IMR-90 (cell line): ENCODE results near the gene OR5B2. TPM values are rescaled to one million over a fixed set of nuclear protein-coding genes. Genes with fewer than 3 reads are reported as not detected.
A peak's percentile ranks its signal among the peaks of the same experiment; 100 is the strongest.

Experiments used
- ATAC-seq: fragments of 200-7000 bp; cut with Tn5 transposase; 2 replicates; pipeline ENCODE4 v1.9.1; 2020; ENCODE audit warnings: low read depth, mild to moderate bottlenecking, moderate library complexity
- BruUV-seq: library from RNA; stranded (reverse); fragments of 400-500 nt; replicated peaks from 2 replicates; lab custom pipeline; 2021; lab: Mats Ljungman, UMichigan
- CTCF ChIA-PET: fragments of 300-600 bp; formaldehyde crosslinking; extraction: SDS; loops from one replicate; lab custom pipeline; 2021; ENCODE audit warnings: antibody characterized with exemption; lab: Yijun Ruan, JAX
- POLR2A ChIA-PET: fragments of 300-600 bp; sonication (Branson Sonifier 250); formaldehyde crosslinking; loops from one replicate; lab custom pipeline; 2022; ENCODE audit warnings: antibody characterized with exemption; ENCODE audit not compliant: unreplicated experiment; lab: Charles Lee
- DNase-seq: peaks from one replicate; pipeline ENCODE4 v3.0.0; 2013
- H2AFZ ChIP-seq: replicated peaks from 2 replicates; pipeline ENCODE3; 2013; ENCODE audit warnings: low read length, mild to moderate bottlenecking; ENCODE audit not compliant: poor library complexity
- H2AK5ac ChIP-seq: 2 replicates; pipeline ENCODE4 v1.6.1; 2013; ENCODE audit warnings: low read depth, low read length, inconsistent platforms
- H2AK9ac ChIP-seq: replicated peaks from 2 replicates; pipeline ENCODE3; 2013; ENCODE audit warnings: mild to moderate bottlenecking, low read depth, low read length, moderate library complexity; ENCODE audit not compliant: poor library complexity
- H2BK120ac ChIP-seq: 2 replicates; pipeline ENCODE4 v1.6.1; 2013; ENCODE audit warnings: low read depth, low read length, inconsistent platforms
- H2BK15ac ChIP-seq: 3 replicates; pipeline ENCODE4 v1.6.1; 2013; ENCODE audit warnings: low read depth, low read length, inconsistent platforms
- H2BK20ac ChIP-seq: 2 replicates; pipeline ENCODE4 v1.6.1; 2013; ENCODE audit warnings: low read depth, mild to moderate bottlenecking, inconsistent platforms, low read length, moderate library complexity
- H2BK5ac ChIP-seq: 2 replicates; pipeline ENCODE4 v1.6.1; 2013; ENCODE audit warnings: mild to moderate bottlenecking, low read depth, low read length, inconsistent platforms; ENCODE audit not compliant: poor library complexity, severe bottlenecking
- H3K14ac ChIP-seq: replicated peaks from 2 replicates; pipeline ENCODE4 v1.6.1; 2013; ENCODE audit warnings: low read depth, low read length, inconsistent platforms
- H3K18ac ChIP-seq: 2 replicates; pipeline ENCODE4 v1.6.1; 2013; ENCODE audit warnings: low read depth, low read length, control low read depth
- H3K23ac ChIP-seq: 2 replicates; pipeline ENCODE4 v1.6.1; 2013; ENCODE audit warnings: low read depth, low read length, inconsistent platforms
- H3K27ac ChIP-seq: 2 replicates; pipeline ENCODE4 v1.5.1; 2013; ENCODE audit warnings: mild to moderate bottlenecking, control low read depth, low read length; ENCODE audit not compliant: insufficient read depth
- H3K27me3 ChIP-seq: 2 replicates; pipeline ENCODE4 v1.6.1; 2013; ENCODE audit warnings: low read length; ENCODE audit not compliant: control insufficient read depth, insufficient read depth
- H3K36me3 ChIP-seq: 2 replicates; pipeline ENCODE4 v1.6.1; 2013; ENCODE audit warnings: low read length, mixed read lengths; ENCODE audit not compliant: control insufficient read depth, insufficient read depth
- H3K4ac ChIP-seq: 2 replicates; pipeline ENCODE4 v1.6.1; 2013; ENCODE audit warnings: low read depth, low read length, inconsistent platforms
- H3K4me1 ChIP-seq: 2 replicates; pipeline ENCODE4 v1.6.1; 2013; ENCODE audit warnings: low read length, mixed read lengths; ENCODE audit not compliant: control insufficient read depth, insufficient read depth
- H3K4me2 ChIP-seq: 2 replicates; pipeline ENCODE4 v1.6.1; 2013; ENCODE audit warnings: low read depth, mild to moderate bottlenecking, control low read depth, low read length, moderate library complexity
- H3K4me3 ChIP-seq: 2 replicates; pipeline ENCODE4 v1.5.1; 2013; ENCODE audit warnings: low read depth, mild to moderate bottlenecking, control low read depth, low read length, moderate library complexity; ENCODE audit not compliant: insufficient read depth
- H3K56ac ChIP-seq: 2 replicates; pipeline ENCODE4 v1.6.1; 2013; ENCODE audit warnings: low read length, inconsistent platforms; ENCODE audit not compliant: insufficient read depth; ENCODE audit errors: extremely low read depth
- H3K79me1 ChIP-seq, 2 experiments: 2 replicates each; pipeline ENCODE4 v1.6.1; 2013; ENCODE audit warnings: low read length in 2 of 2, inconsistent platforms in 1 of 2, low read depth in 1 of 2
- H3K9ac ChIP-seq: 2 replicates; pipeline ENCODE4 v1.6.1; 2013; ENCODE audit warnings: low read depth, low read length, control low read depth
- H3K9me1 ChIP-seq: 2 replicates; pipeline ENCODE4 v1.6.1; 2013; ENCODE audit warnings: low read length, inconsistent platforms; ENCODE audit not compliant: insufficient read depth
- H3K9me3 ChIP-seq: 2 replicates; pipeline ENCODE4 v1.6.1; 2013; ENCODE audit warnings: low read length; ENCODE audit not compliant: control insufficient read depth, insufficient read depth
- H4K20me1 ChIP-seq: 2 replicates; pipeline ENCODE4 v1.6.1; 2013; ENCODE audit warnings: low read length, inconsistent platforms; ENCODE audit not compliant: insufficient read depth
- H4K5ac ChIP-seq: 2 replicates; pipeline ENCODE4 v1.6.1; 2013; ENCODE audit warnings: mild to moderate bottlenecking, low read depth, low read length, control low read depth
- H4K8ac ChIP-seq, 2 experiments: 2 replicates each; pipeline ENCODE4 v1.6.1; 2013; ENCODE audit warnings: low read depth in 2 of 2, low read length in 2 of 2, control low read depth in 1 of 2, inconsistent platforms in 1 of 2
- H4K91ac ChIP-seq: 2 replicates; pipeline ENCODE4 v1.6.1; 2013; ENCODE audit warnings: low read depth, low read length, inconsistent platforms; ENCODE audit not compliant: insufficient read depth
- CEBPB ChIP-seq: IDR thresholded peaks from 2 replicates; pipeline ENCODE4 v1.6.1; 2012; ENCODE audit warnings: low read depth, low read length, improper control_type of control experiment
- WGBS, 2 experiments: methylation state at CpG; one replicate each; pipeline versions ENCODE4 v1.1.5 to v1.1.7; 2013; ENCODE audit warnings: missing lambda C conversion rate in 2 of 2; ENCODE audit not compliant: insufficient read length in 1 of 2; ENCODE audit errors: extremely low coverage in 2 of 2; 5-methylcytosine and 5-hydroxymethylcytosine counted together
- dilution Hi-C: fragments of 300-500 bp; cut with HindIII; formaldehyde crosslinking; loops from one replicate; pipeline ENCODE4 v1.14.3; 2018; ENCODE audit warnings: low sequenced_read_pairs; ENCODE audit not compliant: unreplicated experiment
- in situ Hi-C: fragments of 300-500 bp; cut with MboI; formaldehyde crosslinking; loops from 3 replicates; pipeline ENCODE4 v1.14.3; 2019; ENCODE audit warnings: low sequenced_read_pairs, inconsistent platforms, mixed read lengths
- intact Hi-C: fragments of 100-400 bp; cut with micrococcal nuclease; formaldehyde crosslinking; loops from 2 replicates; pipeline ENCODE4 v1.10.0; 2022
- polyA plus RNA-seq, 3 experiments: library from polyadenylated mRNA; depleted of rRNA; stranded (reverse); fragments of >200 nt; gene quantifications; 2 replicates each; pipeline ENCODE4 v1.2.3, GENCODE V29; 2012; ENCODE audit warnings: low replicate concordance in 1 of 3
- total RNA-seq: library from RNA; depleted of rRNA; stranded (reverse); fragments of >200 nt; gene quantifications from 2 replicates; pipeline ENCODE4 v1.2.3, GENCODE V29; 2012; rRNA removed

The OR5B2 gene
- total and polyA plus RNA-seq, 2 of the 4 experiments (the other 2 are of a cell fraction): not detected

DNA sequence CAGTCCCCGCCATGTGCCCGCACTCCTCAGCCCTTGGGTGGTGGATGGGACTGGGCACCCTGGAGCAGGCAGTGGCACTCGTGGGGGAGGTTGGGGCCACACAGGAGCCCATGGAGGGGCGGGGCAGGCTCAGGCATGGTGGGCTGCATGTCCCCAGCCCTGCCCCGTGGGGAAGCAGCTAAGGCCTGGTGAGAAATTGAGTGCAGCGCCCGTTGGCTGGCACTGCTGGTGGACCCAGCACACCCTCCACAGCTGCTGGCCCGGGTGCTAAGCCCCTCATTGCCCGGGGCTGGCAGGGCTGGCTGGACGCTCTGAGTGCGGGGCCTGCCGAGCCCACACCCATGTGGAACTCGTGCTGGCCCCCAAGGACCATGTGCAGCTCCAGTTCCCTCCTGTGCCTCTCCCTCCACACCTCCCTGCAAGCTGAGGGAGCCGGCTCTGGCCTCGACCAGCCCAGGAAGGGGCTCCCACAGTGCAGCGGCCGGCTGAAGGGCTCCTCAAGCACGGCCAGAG is 37.3 kb downstream of the OR5B2 start:
- no peak for TF ChIP-seq CEBPB
- intact Hi-C loops (loop anchor here (5.0 to 10.0 kb wide), 5 partner anchors 58 to 628 kb away; partner anchors contain the start of gene CTNND1), dilution Hi-C loops (no loop called here), in situ Hi-C loops (no loop called here)
- Histone ChIP-seq H2BK120ac (peak overlapping the region; percentile 98), H2AK9ac (no peak overlapping the region), H3K4ac (peak overlapping the region; percentile 96), H3K27ac (peak overlapping the region; percentile 99), H2BK5ac (peak overlapping the region; percentile 100), H3K9me3 (peaks cover 8% of the 10 kb centered on the region), H4K5ac (peak overlapping the region; percentile 94), H2AK5ac (peak overlapping the region; percentile 99), H2BK20ac (peak overlapping the region; percentile 97), H4K20me1 (no peaks in the 10 kb centered on the region), H3K4me1 (peaks cover 15% of the 10 kb centered on the region; the same call in 1 of the 2 replicates), H4K8ac (peak overlapping the region; percentile 70 to 86), H2BK15ac (peak overlapping the region; percentile 79; the same call in 1 of the 3 replicates), H3K18ac (peak overlapping the region; percentile 99), H3K9me1 (no peaks in the 10 kb centered on the region), H3K79me1 (no peaks in the 10 kb centered on the region), H2AFZ (peak overlapping the region; percentile 62), H3K9ac (no peak overlapping the region; the same call in 1 of the 2 replicates), H3K14ac (peak overlapping the region; percentile 93), H3K56ac (peak overlapping the region; percentile 75; the same call in 1 of the 2 replicates), H3K36me3 (no peaks in the 10 kb centered on the region), H4K91ac (peak overlapping the region; percentile 97), H3K23ac (no peak overlapping the region), H3K4me2 (no peak overlapping the region), H3K4me3 (no peak overlapping the region), H3K27me3 (no peaks in the 10 kb centered on the region)
- ATAC-seq (no peak), DNase-seq (no peak)
- WGBS, 2 experiments: 60% methylated on average over 1 of the region's 18 CpGs; no CpG with 5 or more reads in 1 of the 2 experiments
- ChIA-PET CTCF (interaction anchor here (1.0 kb wide), 1 partner anchor 122 kb away, joined by 3 read pairs; no protein-coding TSS in a partner anchor), POLR2A (no interaction called here)
- no TSS peak for BruUV-seq

Other genes starting within 250 kb of the OR5B2 start
- not detected in 2 replicates for gene OR9Q2, start 239.1 kb downstream of the OR5B2 start, total RNA-seq
- gene OR9Q2, start 239.1 kb downstream of the OR5B2 start, polyA plus RNA-seq (2012; rRNA removed): not detected in 2 replicates
- gene OR1S2, start 224.0 kb downstream of the OR5B2 start, total RNA-seq: not detected in 2 replicates
- gene OR1S2, start 224.0 kb downstream of the OR5B2 start, polyA plus RNA-seq (2012; rRNA removed): not detected in 2 replicates
- gene OR1S1, start 215.4 kb downstream of the OR5B2 start, total RNA-seq: not detected in 2 replicates
- not detected in 2 replicates for gene OR1S1, start 215.4 kb downstream of the OR5B2 start, polyA plus RNA-seq (2012; rRNA removed)
- not detected in 2 replicates for gene OR10Q1, start 199.2 kb downstream of the OR5B2 start, total RNA-seq
- gene OR10Q1, start 199.2 kb downstream of the OR5B2 start, polyA plus RNA-seq (2012; rRNA removed): 0.07 TPM in 1 of 2 replicates, not detected in the other
- gene OR10W1, start 159.9 kb downstream of the OR5B2 start, total RNA-seq: not detected in 2 replicates
- gene OR10W1, start 159.9 kb downstream of the OR5B2 start, polyA plus RNA-seq (2012; rRNA removed): not detected in 2 replicates
- not detected in 2 replicates for gene OR5B17, start 69.1 kb downstream of the OR5B2 start, total RNA-seq
- not detected in 2 replicates for gene OR5B17, start 69.1 kb downstream of the OR5B2 start, polyA plus RNA-seq (2012; rRNA removed)
- gene OR5B3, start 21.2 kb downstream of the OR5B2 start, total RNA-seq: not detected in 2 replicates
- not detected in 2 replicates for gene OR5B3, start 21.2 kb downstream of the OR5B2 start, polyA plus RNA-seq (2012; rRNA removed)
- gene OR5B12, start 14.1 kb upstream of the OR5B2 start, total RNA-seq: not detected in 2 replicates
- gene OR5B12, start 14.1 kb upstream of the OR5B2 start, polyA plus RNA-seq (2012; rRNA removed): not detected in 2 replicates
- gene OR5B21, start 80.0 kb upstream of the OR5B2 start, total RNA-seq: not detected in 2 replicates
- not detected in 2 replicates for gene OR5B21, start 80.0 kb upstream of the OR5B2 start, polyA plus RNA-seq (2012; rRNA removed)
- gene LPXN, start 147.7 kb upstream of the OR5B2 start, total RNA-seq: 11.9 and 13.4 TPM in 2 replicates
- 15.2 and 15.7 TPM in 2 replicates for gene LPXN, start 147.7 kb upstream of the OR5B2 start, polyA plus RNA-seq (2012; rRNA removed)
- 25.3 and 43.0 TPM in 2 replicates for gene ZFP91, start 150.9 kb upstream of the OR5B2 start, total RNA-seq
- 18.1 and 20.7 TPM in 2 replicates for gene ZFP91, start 150.9 kb upstream of the OR5B2 start, polyA plus RNA-seq (2012; rRNA removed)
- 2.3 and 3.3 TPM in 2 replicates for gene CNTF, start 194.5 kb upstream of the OR5B2 start, total RNA-seq
- 1.1 and 1.2 TPM in 2 replicates for gene CNTF, start 194.5 kb upstream of the OR5B2 start, polyA plus RNA-seq (2012; rRNA removed)